ENCODE measurements around the gene ANO2.
"Not testable (repeated sequence)": the region's sequence is repeated elsewhere in the genome, so short reads cannot be mapped to it uniquely, and the experiment has no call there.

The ANO2 gene

DNA sequence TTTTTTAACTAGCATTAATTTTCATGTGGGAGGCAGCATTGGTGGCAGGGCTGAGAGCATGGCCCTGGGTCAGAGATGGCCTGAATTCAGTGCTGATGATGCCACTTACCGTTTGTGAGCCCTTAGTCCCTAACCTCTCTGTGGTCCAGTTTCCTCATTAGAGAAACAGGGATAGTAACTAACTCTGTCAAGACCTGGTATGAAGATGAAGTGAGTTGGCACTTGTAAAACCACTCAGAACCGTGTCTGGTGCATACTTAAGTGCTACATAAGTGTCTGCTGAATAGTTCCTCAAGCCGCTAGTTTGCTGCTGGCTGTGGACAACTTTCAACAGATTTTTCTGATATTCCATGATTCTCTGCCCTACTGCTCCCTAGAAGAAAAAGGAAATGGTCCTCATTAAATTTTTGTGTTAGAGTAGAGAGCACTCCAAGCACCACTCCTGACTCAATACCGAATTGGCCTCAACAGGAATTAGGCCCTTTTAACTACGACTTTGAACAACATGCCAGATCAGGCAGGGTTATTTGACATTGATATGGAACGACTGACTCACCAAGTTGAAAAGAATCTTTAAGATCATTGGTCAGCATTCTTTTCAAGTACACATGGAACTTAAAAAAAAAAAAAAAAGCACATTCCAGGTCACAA, 250.2 kb downstream of the ANO2 start:
- Histone ChIP-seq H3K79me2 (ENCODE audit: control insufficient read depth, insufficient read depth, low read length, unreplicated experiment) (no peaks in the 10 kb centered on the region), H3K4me1 (ENCODE audit: control insufficient read depth, insufficient read depth, low read length, unreplicated experiment) (no peaks in the 10 kb centered on the region), H3K36me3 (ENCODE audit: insufficient read depth, low read length) (no peaks in the 10 kb centered on the region), H3K27me3 (ENCODE audit: insufficient read depth, low read length) (no peaks in the 10 kb centered on the region), H3K27ac (ENCODE audit: low read depth, low read length) (no peak overlapping the region), H3K4me3 (ENCODE audit: low read depth, low read length) (no peak overlapping the region), H2AFZ (ENCODE audit: low read length, unreplicated experiment) (no peak overlapping the region)

DNA sequence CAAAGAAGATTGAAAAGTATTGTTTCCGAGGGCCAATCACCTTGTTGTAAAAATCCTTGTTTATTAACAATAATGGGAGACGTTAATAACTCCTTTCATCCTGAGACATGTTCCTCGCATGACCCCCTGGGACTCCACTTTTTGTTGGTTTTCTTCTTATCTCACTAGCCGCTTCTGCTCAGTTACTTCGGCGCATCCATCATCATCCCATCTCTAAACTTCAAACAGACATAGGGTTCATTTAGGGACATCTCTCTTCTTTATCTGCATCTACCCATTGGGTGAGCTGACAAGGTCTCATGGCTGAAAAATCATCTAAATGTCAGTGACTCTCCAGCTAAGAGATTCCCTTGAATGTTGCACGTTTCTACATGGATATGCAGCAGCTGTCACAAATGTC, 252.2 kb downstream of the ANO2 start:
- H3K27me3 ChIP-seq (ENCODE audit: insufficient read depth, low read length): no peaks in the 10 kb centered on the region
- H2AFZ ChIP-seq (ENCODE audit: low read length, unreplicated experiment): no peak overlapping the region
- H3K4me3 ChIP-seq (ENCODE audit: low read depth, low read length): no peak overlapping the region
- no peaks in the 10 kb centered on the region for H3K36me3 ChIP-seq (ENCODE audit: insufficient read depth, low read length)
- H3K4me1 ChIP-seq (ENCODE audit: control insufficient read depth, insufficient read depth, low read length, unreplicated experiment): no peaks in the 10 kb centered on the region
- H3K27ac ChIP-seq (ENCODE audit: low read depth, low read length): no peak overlapping the region
- no peaks in the 10 kb centered on the region for H3K79me2 ChIP-seq (ENCODE audit: control insufficient read depth, insufficient read depth, low read length, unreplicated experiment)

GRCh38 chr12:5691943-5692342, 253.1 kb downstream of the ANO2 start:
- Histone ChIP-seq H3K27ac (ENCODE audit: low read depth, low read length) (no peak overlapping the region), H2AFZ (ENCODE audit: low read length, unreplicated experiment) (no peak overlapping the region), H3K4me1 (ENCODE audit: control insufficient read depth, insufficient read depth, low read length, unreplicated experiment) (no peaks in the 10 kb centered on the region), H3K4me3 (ENCODE audit: low read depth, low read length) (no peak overlapping the region), H3K36me3 (ENCODE audit: insufficient read depth, low read length) (no peaks in the 10 kb centered on the region), H3K27me3 (ENCODE audit: insufficient read depth, low read length) (no peaks in the 10 kb centered on the region), H3K79me2 (ENCODE audit: control insufficient read depth, insufficient read depth, low read length, unreplicated experiment) (no peaks in the 10 kb centered on the region)

GRCh38 chr12:5690240-5690639, 254.8 kb downstream of the ANO2 start:
- H3K27me3 ChIP-seq (ENCODE audit: insufficient read depth, low read length): no peaks in the 10 kb centered on the region

GRCh38 chr12:5689773-5690172, 255.3 kb downstream of the ANO2 start:
- Histone ChIP-seq H3K4me3 (ENCODE audit: low read depth, low read length) (no peak overlapping the region), H3K36me3 (ENCODE audit: insufficient read depth, low read length) (no peaks in the 10 kb centered on the region), H2AFZ (ENCODE audit: low read length, unreplicated experiment) (no peak overlapping the region), H3K27ac (ENCODE audit: low read depth, low read length) (no peak overlapping the region), H3K4me1 (ENCODE audit: control insufficient read depth, insufficient read depth, low read length, unreplicated experiment) (no peaks in the 10 kb centered on the region), H3K79me2 (ENCODE audit: control insufficient read depth, insufficient read depth, low read length, unreplicated experiment) (no peaks in the 10 kb centered on the region), H3K27me3 (ENCODE audit: insufficient read depth, low read length) (no peaks in the 10 kb centered on the region)

More at GRCh38 chr12:5690240-5690639, 254.8 kb downstream of the ANO2 start:
- Histone ChIP-seq H3K36me3 (ENCODE audit: insufficient read depth, low read length) (no peaks in the 10 kb centered on the region), H3K79me2 (ENCODE audit: control insufficient read depth, insufficient read depth, low read length, unreplicated experiment) (no peaks in the 10 kb centered on the region), H3K4me1 (ENCODE audit: control insufficient read depth, insufficient read depth, low read length, unreplicated experiment) (no peaks in the 10 kb centered on the region), H2AFZ (ENCODE audit: low read length, unreplicated experiment) (no peak overlapping the region), H3K4me3 (ENCODE audit: low read depth, low read length) (no peak overlapping the region), H3K27ac (ENCODE audit: low read depth, low read length) (no peak overlapping the region)

DNA sequence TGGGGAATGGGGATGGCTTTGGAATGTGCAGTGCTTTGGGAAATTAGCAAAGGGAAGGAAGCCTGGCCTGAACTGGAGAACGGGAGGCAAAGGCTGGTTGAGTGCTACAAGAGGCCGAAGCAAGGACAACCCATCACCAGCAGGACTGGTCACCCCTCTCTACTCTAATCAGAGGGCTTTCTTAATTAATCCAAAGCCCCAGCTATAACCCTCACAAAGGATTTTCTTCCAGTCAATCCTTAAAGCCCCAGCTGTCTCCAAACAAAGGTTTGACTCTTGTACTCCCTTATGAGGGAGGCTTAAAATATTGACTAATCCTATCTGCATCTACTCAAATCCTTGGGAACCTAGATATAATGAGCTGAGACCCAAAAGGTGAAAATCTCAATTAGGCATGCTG, 256.8 kb downstream of the ANO2 start:
- Histone ChIP-seq H3K4me3 (ENCODE audit: low read depth, low read length) (no peak overlapping the region), H3K36me3 (ENCODE audit: insufficient read depth, low read length) (no peaks in the 10 kb centered on the region), H2AFZ (ENCODE audit: low read length, unreplicated experiment) (no peak overlapping the region), H3K27ac (ENCODE audit: low read depth, low read length) (no peak overlapping the region), H3K27me3 (ENCODE audit: insufficient read depth, low read length) (no peaks in the 10 kb centered on the region), H3K79me2 (ENCODE audit: control insufficient read depth, insufficient read depth, low read length, unreplicated experiment) (no peaks in the 10 kb centered on the region), H3K4me1 (ENCODE audit: control insufficient read depth, insufficient read depth, low read length, unreplicated experiment) (no peaks in the 10 kb centered on the region)

GRCh38 chr12:5685935-5686334, 259.1 kb downstream of the ANO2 start:
- Histone ChIP-seq H3K4me3 (ENCODE audit: low read depth, low read length) (no peak overlapping the region), H2AFZ (ENCODE audit: low read length, unreplicated experiment) (no peak overlapping the region), H3K36me3 (ENCODE audit: insufficient read depth, low read length) (no peaks in the 10 kb centered on the region), H3K79me2 (ENCODE audit: control insufficient read depth, insufficient read depth, low read length, unreplicated experiment) (no peaks in the 10 kb centered on the region), H3K27ac (ENCODE audit: low read depth, low read length) (no peak overlapping the region), H3K4me1 (ENCODE audit: control insufficient read depth, insufficient read depth, low read length, unreplicated experiment) (no peaks in the 10 kb centered on the region), H3K27me3 (ENCODE audit: insufficient read depth, low read length) (no peaks in the 10 kb centered on the region)

DNA sequence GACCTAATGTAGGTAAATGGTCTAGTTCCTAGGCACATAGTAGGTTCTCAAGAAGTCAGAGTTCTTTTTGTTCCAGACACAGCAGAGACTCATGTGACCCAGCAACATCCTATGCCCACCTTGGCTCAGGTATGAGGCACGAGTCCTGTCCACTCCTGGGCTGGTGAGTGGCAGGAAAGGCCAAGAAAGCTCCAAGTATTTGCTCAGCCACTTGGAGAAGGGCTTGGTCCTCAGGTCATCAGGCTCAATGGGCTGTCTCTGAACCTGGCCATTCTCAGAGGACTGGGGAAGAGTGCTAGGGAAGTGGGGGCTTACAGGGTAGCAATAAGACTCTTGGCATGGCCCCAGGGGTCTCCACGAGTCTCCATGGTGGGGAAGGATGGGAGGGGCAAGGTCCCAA, 260.1 kb downstream of the ANO2 start:
- H3K4me3 ChIP-seq (ENCODE audit: low read depth, low read length): no peak overlapping the region

GRCh38 chr12:5682581-5682980, 262.5 kb downstream of the ANO2 start:
- no peaks in the 10 kb centered on the region for H3K27me3 ChIP-seq (ENCODE audit: insufficient read depth, low read length)
- H3K4me3 ChIP-seq (ENCODE audit: low read depth, low read length): no peak overlapping the region
- H2AFZ ChIP-seq (ENCODE audit: low read length, unreplicated experiment): no peak overlapping the region
- no peaks in the 10 kb centered on the region for H3K4me1 ChIP-seq (ENCODE audit: control insufficient read depth, insufficient read depth, low read length, unreplicated experiment)
- H3K79me2 ChIP-seq (ENCODE audit: control insufficient read depth, insufficient read depth, low read length, unreplicated experiment): no peaks in the 10 kb centered on the region
- no peak overlapping the region for H3K27ac ChIP-seq (ENCODE audit: low read depth, low read length)
- H3K36me3 ChIP-seq (ENCODE audit: insufficient read depth, low read length): no peaks in the 10 kb centered on the region

More for the DNA sequence above, 260.1 kb downstream of the ANO2 start:
- no peaks in the 10 kb centered on the region for H3K27me3 ChIP-seq (ENCODE audit: insufficient read depth, low read length)
- H3K27ac ChIP-seq (ENCODE audit: low read depth, low read length): no peak overlapping the region
- H3K4me1 ChIP-seq (ENCODE audit: control insufficient read depth, insufficient read depth, low read length, unreplicated experiment): no peaks in the 10 kb centered on the region
- no peak overlapping the region for H2AFZ ChIP-seq (ENCODE audit: low read length, unreplicated experiment)
- no peaks in the 10 kb centered on the region for H3K36me3 ChIP-seq (ENCODE audit: insufficient read depth, low read length)
- no peaks in the 10 kb centered on the region for H3K79me2 ChIP-seq (ENCODE audit: control insufficient read depth, insufficient read depth, low read length, unreplicated experiment)

GRCh38 chr12:5678176-5678575, 266.9 kb downstream of the ANO2 start:
- Histone ChIP-seq H3K36me3 (ENCODE audit: insufficient read depth, low read length) (no peaks in the 10 kb centered on the region), H3K4me3 (ENCODE audit: low read depth, low read length) (no peak overlapping the region), H2AFZ (ENCODE audit: low read length, unreplicated experiment) (no peak overlapping the region), H3K27ac (ENCODE audit: low read depth, low read length) (no peak overlapping the region), H3K4me1 (ENCODE audit: control insufficient read depth, insufficient read depth, low read length, unreplicated experiment) (no peaks in the 10 kb centered on the region), H3K79me2 (ENCODE audit: control insufficient read depth, insufficient read depth, low read length, unreplicated experiment) (no peaks in the 10 kb centered on the region), H3K27me3 (ENCODE audit: insufficient read depth, low read length) (no peaks in the 10 kb centered on the region)

GRCh38 chr12:5669624-5670023, 275.4 kb downstream of the ANO2 start:
- not testable (repeated sequence) for H3K4me1 ChIP-seq (ENCODE audit: control insufficient read depth, insufficient read depth, low read length, unreplicated experiment); H3K36me3 ChIP-seq (ENCODE audit: insufficient read depth, low read length); H3K79me2 ChIP-seq (ENCODE audit: control insufficient read depth, insufficient read depth, low read length, unreplicated experiment); H2AFZ ChIP-seq (ENCODE audit: low read length, unreplicated experiment); H3K4me3 ChIP-seq (ENCODE audit: low read depth, low read length); H3K27ac ChIP-seq (ENCODE audit: low read depth, low read length); H3K27me3 ChIP-seq (ENCODE audit: insufficient read depth, low read length)
